ENCODE results near the gene RTP1. TPM values are rescaled to one million over a fixed set of nuclear protein-coding genes. Genes with fewer than 3 reads are reported as not detected.
A peak's percentile ranks its signal among the peaks of the same experiment; 100 is the strongest.
"Not testable (repeated sequence)": the region's sequence is repeated elsewhere in the genome, so short reads cannot be mapped to it uniquely, and the experiment has no call there.

The RTP1 gene
- total RNA-seq, 6 donors from 2014 or later, result 0.17 TPM; not detected in 5

DNA sequence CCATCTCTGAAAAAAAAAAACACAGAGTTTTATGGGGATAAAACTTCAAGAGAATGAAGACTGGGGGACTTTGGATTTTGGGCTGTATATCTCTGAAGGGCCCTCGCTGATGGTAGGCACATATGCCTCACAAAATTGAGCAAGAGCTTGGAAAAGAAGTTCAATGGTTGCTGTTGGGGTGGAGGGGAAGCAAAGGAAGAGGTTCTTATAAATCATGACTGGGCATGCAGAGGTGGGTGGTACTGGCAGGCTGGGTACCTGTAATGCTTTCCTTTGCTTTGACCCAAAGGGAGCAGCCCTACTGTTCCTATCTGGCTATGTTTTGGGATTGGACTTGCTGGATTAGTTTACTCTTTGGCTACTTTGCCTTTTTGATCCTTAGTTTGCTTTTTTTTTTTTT is 6.0 kb upstream of the RTP1 start:
- no peaks in the 10 kb centered on the region for H3K27me3 ChIP-seq
- no peak overlapping the region for H3K4me3 ChIP-seq
- peaks cover 0 to 6% (median 5%) of the 10 kb centered on the region in 4 donors for H3K4me1 ChIP-seq
- DNase-seq, result no peak
- ATAC-seq (ENCODE audit: low FRiP score in 2 of 2), result no peak
- no peak for TF ChIP-seq POLR2AphosphoS5 (IDR thresholded peaks at IDR 0.05)
- TF ChIP-seq EP300 (IDR thresholded peaks at IDR 0.05), result no peak
- no peak for TF ChIP-seq POLR2A (IDR thresholded peaks at IDR 0.05)
- TF ChIP-seq, protein P1, sequence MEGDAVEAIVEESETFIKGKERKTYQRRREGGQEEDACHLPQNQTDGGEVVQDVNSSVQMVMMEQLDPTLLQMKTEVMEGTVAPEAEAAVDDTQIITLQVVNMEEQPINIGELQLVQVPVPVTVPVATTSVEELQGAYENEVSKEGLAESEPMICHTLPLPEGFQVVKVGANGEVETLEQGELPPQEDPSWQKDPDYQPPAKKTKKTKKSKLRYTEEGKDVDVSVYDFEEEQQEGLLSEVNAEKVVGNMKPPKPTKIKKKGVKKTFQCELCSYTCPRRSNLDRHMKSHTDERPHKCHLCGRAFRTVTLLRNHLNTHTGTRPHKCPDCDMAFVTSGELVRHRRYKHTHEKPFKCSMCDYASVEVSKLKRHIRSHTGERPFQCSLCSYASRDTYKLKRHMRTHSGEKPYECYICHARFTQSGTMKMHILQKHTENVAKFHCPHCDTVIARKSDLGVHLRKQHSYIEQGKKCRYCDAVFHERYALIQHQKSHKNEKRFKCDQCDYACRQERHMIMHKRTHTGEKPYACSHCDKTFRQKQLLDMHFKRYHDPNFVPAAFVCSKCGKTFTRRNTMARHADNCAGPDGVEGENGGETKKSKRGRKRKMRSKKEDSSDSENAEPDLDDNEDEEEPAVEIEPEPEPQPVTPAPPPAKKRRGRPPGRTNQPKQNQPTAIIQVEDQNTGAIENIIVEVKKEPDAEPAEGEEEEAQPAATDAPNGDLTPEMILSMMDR (IDR thresholded peaks at IDR 0.05), result no peak
- WGBS, 2 donors, result 84 to 90% methylated on average over 1 of the region's 1 CpG
- H3K36me3 ChIP-seq, result no peaks in the 10 kb centered on the region
- no peaks in the 10 kb centered on the region for H3K9me3 ChIP-seq
- no peak overlapping the region for H3K27ac ChIP-seq

DNA sequence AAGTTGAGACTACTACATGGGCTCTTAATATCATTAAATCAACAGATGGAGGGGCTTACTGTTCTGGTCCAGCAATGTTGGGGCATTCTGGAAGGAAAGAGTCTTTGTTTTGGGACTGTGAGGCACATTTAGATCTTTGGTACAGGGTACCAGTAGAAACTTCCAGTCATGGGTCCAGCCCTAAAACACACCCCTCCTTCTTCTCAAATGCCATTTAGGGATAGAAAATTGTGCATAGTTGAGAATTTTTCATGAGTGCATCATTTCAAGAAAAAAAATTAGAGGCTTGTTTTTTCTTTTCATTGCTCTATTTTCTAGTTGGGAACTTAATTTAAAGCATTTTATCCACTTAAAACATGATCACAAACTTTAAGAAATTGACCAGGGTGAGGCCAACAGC is 4.1 kb upstream of the RTP1 start:
- ATAC-seq (ENCODE audit: low FRiP score in 2 of 2), result no peak
- no peak for DNase-seq
- Histone ChIP-seq H3K36me3 (no peaks in the 10 kb centered on the region), H3K27me3 (no peaks in the 10 kb centered on the region), H3K9me3 (no peaks in the 10 kb centered on the region), H3K4me3 (no peak overlapping the region), H3K27ac (no peak overlapping the region), H3K4me1 (no peaks in the 10 kb centered on the region)
- TF ChIP-seq, protein P1 (IDR thresholded peaks at IDR 0.05), result no peak
- no peak for TF ChIP-seq POLR2A (IDR thresholded peaks at IDR 0.05)
- no peak for TF ChIP-seq EP300 (IDR thresholded peaks at IDR 0.05)
- TF ChIP-seq POLR2AphosphoS5 (IDR thresholded peaks at IDR 0.05), result no peak

DNA sequence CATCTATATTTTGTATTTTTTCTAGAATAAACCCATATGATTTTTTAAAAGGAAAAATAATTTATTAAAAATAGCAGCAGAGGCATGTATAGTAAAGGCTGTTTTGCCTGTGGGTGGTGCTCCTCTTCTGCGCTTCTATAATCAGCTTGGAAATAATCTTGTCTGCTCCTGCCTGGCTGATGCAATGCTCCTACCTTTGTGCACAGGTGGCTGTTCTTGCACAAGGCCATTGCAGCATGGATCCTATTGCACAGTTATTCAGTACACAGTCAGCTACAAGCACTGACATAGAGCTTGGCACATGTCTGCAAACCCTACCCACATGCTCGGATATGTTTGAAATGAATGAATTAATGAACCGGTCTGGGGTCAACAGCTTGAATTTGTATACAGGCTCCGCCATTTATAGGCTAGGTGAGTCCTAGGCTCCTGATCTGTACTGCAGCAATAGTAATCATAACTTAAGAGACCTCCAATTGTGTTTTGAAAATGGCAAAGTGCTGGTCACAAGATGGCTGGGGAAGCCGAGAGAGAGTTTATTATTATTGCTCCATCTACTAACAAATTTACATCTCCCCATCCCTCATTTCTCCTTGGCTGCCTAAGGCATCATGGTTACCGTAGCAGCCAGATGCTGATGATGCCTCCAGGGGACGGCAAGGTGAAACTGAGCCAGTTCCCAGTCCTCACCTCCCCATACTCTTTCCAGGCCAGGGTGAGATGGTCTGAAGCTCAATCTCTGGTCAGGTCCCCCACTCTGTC is 532 bp upstream of the RTP1 start:
- no peaks in the 10 kb centered on the region for H3K4me1 ChIP-seq
- ATAC-seq (ENCODE audit: low FRiP score in 2 of 2) (no peak), DNase-seq (no peak)
- WGBS, 2 donors, result 82 to 88% methylated on average over 7 of the region's 7 CpGs
- H3K36me3 ChIP-seq, result no peaks in the 10 kb centered on the region
- no peaks in the 10 kb centered on the region for H3K9me3 ChIP-seq
- no peak overlapping the region for H3K4me3 ChIP-seq
- no peaks in the 10 kb centered on the region for H3K27me3 ChIP-seq
- no peak overlapping the region for H3K27ac ChIP-seq
- TF ChIP-seq POLR2A (IDR thresholded peaks at IDR 0.05) (no peak), EP300 (IDR thresholded peaks at IDR 0.05) (no peak), POLR2AphosphoS5 (IDR thresholded peaks at IDR 0.05) (no peak)

DNA sequence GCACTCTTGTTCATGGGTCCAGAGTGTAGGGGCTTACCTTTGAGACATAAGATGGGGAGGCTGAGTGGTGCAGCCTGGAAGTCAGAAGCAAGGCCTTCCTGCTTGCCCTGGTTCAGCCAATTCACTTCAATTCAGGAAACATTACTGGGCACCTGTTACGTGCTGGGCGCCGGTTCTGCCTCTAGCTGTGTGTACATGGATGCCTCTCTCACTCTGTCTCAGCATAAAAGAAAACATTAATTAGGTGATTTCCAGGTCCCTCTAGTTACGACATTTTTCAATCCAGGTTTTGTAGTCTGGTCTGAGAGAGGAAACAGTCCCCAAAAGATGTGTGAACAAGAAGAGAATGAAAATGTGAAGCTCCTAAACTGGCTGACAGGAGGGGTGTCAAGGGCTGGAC is 1.2 kb downstream of the RTP1 start:
- Histone ChIP-seq H3K9me3 (no peaks in the 10 kb centered on the region), H3K36me3 (no peaks in the 10 kb centered on the region), H3K4me1 (no peaks in the 10 kb centered on the region), H3K4me3 (no peak overlapping the region), H3K27ac (no peak overlapping the region), H3K27me3 (no peaks in the 10 kb centered on the region)
- no peak for TF ChIP-seq POLR2AphosphoS5 (IDR thresholded peaks at IDR 0.05)
- TF ChIP-seq EP300 (IDR thresholded peaks at IDR 0.05), result no peak
- DNase-seq, result no peak
- 82 to 85% methylated on average over 4 of the region's 4 CpGs for WGBS, 2 donors
- no peak for ATAC-seq (ENCODE audit: low FRiP score in 2 of 2)

DNA sequence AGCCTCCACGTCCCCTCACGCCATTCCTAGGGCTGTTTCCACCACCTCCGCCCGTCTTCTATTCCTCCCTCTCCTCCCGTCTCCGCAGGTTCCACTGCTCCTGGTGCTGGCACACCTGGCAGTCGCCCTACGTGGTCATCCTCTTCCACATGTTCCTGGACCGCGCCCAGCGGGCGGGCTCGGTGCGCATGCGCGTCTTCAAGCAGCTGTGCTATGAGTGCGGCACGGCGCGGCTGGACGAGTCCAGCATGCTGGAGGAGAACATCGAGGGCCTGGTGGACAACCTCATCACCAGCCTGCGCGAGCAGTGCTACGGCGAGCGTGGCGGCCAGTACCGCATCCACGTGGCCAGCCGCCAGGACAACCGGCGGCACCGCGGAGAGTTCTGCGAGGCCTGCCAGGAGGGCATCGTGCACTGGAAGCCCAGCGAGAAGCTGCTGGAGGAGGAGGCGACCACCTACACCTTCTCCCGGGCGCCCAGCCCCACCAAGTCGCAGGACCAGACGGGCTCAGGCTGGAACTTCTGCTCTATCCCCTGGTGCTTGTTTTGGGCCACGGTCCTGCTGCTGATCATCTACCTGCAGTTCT is 2.3 kb downstream of the RTP1 start:
- H3K4me1 ChIP-seq; H3K27ac ChIP-seq; ATAC-seq (ENCODE audit: low FRiP score in 2 of 2); H3K36me3 ChIP-seq; H3K9me3 ChIP-seq; H3K4me3 ChIP-seq; H3K27me3 ChIP-seq: not testable (repeated sequence)
- 97% methylated on average over 35 to 39 of the region's 44 CpGs for WGBS, 2 donors
- peak in 1 of 2 donors; percentile 70 for DNase-seq

DNA sequence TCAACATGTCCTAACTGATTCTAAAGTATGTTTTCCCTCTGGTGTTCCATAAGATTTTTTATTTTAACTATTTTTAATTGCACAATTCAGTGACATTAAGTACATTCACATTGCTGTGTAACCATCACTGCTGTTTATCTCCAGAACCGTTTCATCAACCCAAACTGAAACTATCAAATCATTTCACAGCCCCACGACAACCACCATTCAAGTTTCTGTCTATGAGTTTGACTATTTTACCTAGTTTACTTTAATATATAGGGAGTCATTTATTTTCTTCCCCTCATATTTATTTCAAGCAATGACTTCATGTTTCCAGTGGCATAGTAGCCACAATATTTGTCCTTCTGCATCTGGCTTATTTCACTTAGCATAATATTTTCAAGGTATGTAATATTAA is 8.4 kb downstream of the RTP1 start:
- ATAC-seq (ENCODE audit: low FRiP score in 2 of 2) (no peak), DNase-seq (no peak)
- Histone ChIP-seq H3K27ac (no peak overlapping the region), H3K36me3 (no peaks in the 10 kb centered on the region), H3K9me3 (no peaks in the 10 kb centered on the region), H3K27me3 (no peaks in the 10 kb centered on the region), H3K4me1 (peaks cover 0 to 4% (median under 1%) of the 10 kb centered on the region in 4 donors), H3K4me3 (no peak overlapping the region)
- WGBS, 2 donors, result 41 to 66% methylated on average over 2 of the region's 2 CpGs
- TF ChIP-seq POLR2A (IDR thresholded peaks at IDR 0.05), result no peak
- no peak for TF ChIP-seq EP300 (IDR thresholded peaks at IDR 0.05)
- TF ChIP-seq, protein P1 (IDR thresholded peaks at IDR 0.05), result no peak
- TF ChIP-seq POLR2AphosphoS5 (IDR thresholded peaks at IDR 0.05), result no peak

Data from upper lobe of left lung (tissue), 6 donors.